ES-I3 (cell line): ENCODE data around the gene ACCS.
A peak's percentile ranks its signal among the peaks of the same experiment; 100 is the strongest.

Source experiments
- H3K36me3 ChIP-seq: 2 replicates; pipeline ENCODE4 v1.6.1; 2013; ENCODE audit warnings: mild to moderate bottlenecking, low read length, control low read depth, moderate library complexity; ENCODE audit not compliant: insufficient read depth
- H3K4me1 ChIP-seq: 2 replicates; pipeline ENCODE4 v1.6.1; 2013; ENCODE audit warnings: mild to moderate bottlenecking, control low read depth, low read length; ENCODE audit not compliant: insufficient read depth
- H3K9ac ChIP-seq: 2 replicates; pipeline ENCODE4 v1.6.1; 2013; ENCODE audit warnings: low read depth, mild to moderate bottlenecking, low read length, moderate library complexity
- H3K9me3 ChIP-seq: 2 replicates; pipeline ENCODE4 v1.6.1; 2013; ENCODE audit warnings: mild to moderate bottlenecking, low read length, moderate library complexity; ENCODE audit not compliant: control insufficient read depth, insufficient read depth

Gene ACCS, protein sequence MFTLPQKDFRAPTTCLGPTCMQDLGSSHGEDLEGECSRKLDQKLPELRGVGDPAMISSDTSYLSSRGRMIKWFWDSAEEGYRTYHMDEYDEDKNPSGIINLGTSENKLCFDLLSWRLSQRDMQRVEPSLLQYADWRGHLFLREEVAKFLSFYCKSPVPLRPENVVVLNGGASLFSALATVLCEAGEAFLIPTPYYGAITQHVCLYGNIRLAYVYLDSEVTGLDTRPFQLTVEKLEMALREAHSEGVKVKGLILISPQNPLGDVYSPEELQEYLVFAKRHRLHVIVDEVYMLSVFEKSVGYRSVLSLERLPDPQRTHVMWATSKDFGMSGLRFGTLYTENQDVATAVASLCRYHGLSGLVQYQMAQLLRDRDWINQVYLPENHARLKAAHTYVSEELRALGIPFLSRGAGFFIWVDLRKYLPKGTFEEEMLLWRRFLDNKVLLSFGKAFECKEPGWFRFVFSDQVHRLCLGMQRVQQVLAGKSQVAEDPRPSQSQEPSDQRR

GRCh38 chr11:44065841-44066731 lies at the start of gene ACCS:
TSS of gene ACCS (plus strand) at chr11:44066270. CDS start at chr11:44067628, 1,358 bp downstream.
- Histone ChIP-seq H3K9ac (peak within 1 kb of the TSS; percentile 65), H3K4me1 (peaks cover 5% of the 10 kb centered on the region; the same call in 1 of the 2 replicates), H3K36me3 (no peaks in the 10 kb centered on the region), H3K9me3 (no peaks in the 10 kb centered on the region)

GRCh38 chr11:44016546-44017442 lies 49.3 kb upstream of the ACCS start:
- H3K4me1 ChIP-seq = peaks cover 4% of the 10 kb centered on the region; the same call in 1 of the 2 replicates
- H3K36me3 ChIP-seq = no peaks in the 10 kb centered on the region
- H3K9me3 ChIP-seq = no peaks in the 10 kb centered on the region
- H3K9ac ChIP-seq = no peak overlapping the region

DNA sequence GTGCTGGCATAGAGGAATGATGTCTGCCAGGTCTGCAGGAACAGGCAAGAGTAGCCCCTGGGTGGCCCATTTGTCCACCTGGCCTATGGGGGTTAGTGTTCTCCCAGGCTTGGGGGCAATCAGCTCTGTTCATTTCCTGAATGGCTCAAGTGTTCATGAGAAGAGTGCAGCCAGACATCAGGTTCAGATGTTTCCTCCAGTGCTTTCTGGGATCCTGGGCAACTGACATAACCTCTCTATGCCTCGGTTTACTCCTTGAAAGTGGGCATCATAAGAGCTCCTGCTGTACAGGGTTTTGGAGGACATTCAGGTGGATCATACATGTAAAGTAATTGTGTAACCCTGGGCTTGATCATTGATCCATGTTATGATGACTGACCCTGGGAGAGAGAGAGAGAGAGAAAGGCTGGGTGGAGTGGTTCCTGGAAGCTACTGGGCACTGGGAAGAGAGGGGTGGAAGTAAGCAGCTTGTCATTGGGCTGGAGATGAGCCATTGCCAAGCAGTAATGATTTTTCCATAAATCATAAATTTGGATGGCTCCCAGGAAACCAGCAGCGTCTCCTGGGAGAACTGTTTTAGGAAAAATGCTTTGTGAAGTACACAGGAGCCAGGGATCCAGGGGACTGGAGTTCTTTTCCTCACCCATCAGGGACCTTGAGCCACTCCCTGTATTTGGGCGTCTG lies 48.5 kb upstream of the ACCS start:
- Histone ChIP-seq H3K36me3 (no peaks in the 10 kb centered on the region), H3K9ac (no peak overlapping the region), H3K4me1 (peaks cover 4% of the 10 kb centered on the region; the same call in 1 of the 2 replicates), H3K9me3 (no peaks in the 10 kb centered on the region)

- H3K9ac ChIP-seq = no peak overlapping the region
- H3K36me3 ChIP-seq = no peaks in the 10 kb centered on the region
- peaks cover 4% of the 10 kb centered on the region; the same call in 1 of the 2 replicates for H3K4me1 ChIP-seq
- no peaks in the 10 kb centered on the region for H3K9me3 ChIP-seq
Observed at GRCh38 chr11:44018127-44018521, 47.9 kb upstream of the ACCS start.

DNA sequence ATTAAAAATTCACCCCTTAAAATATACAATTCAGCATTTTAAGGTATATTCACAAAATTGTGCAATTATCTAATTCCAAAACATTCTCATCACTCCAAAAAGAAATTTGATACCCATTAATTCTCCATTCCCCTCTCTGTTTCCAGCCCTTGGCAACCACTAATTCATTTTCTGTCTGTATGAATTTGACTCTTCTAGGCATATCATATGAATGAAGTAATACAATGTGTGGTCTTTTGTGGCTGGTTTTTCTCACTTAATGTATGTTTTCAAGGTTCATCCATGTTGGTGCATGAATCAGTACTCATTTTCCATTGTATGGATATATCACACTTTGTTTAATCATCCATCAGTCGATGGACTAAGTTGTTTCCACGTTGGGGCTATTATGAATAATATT lies 47.2 kb upstream of the ACCS start:
- Histone ChIP-seq H3K36me3 (no peaks in the 10 kb centered on the region), H3K9me3 (no peaks in the 10 kb centered on the region), H3K9ac (no peak overlapping the region), H3K4me1 (peaks cover 4% of the 10 kb centered on the region; the same call in 1 of the 2 replicates)

GRCh38 chr11:44024977-44025376 lies 41.1 kb upstream of the ACCS start:
- H3K4me1 ChIP-seq = no peaks in the 10 kb centered on the region
- H3K9me3 ChIP-seq = no peaks in the 10 kb centered on the region
- no peak overlapping the region for H3K9ac ChIP-seq
- no peaks in the 10 kb centered on the region for H3K36me3 ChIP-seq

DNA sequence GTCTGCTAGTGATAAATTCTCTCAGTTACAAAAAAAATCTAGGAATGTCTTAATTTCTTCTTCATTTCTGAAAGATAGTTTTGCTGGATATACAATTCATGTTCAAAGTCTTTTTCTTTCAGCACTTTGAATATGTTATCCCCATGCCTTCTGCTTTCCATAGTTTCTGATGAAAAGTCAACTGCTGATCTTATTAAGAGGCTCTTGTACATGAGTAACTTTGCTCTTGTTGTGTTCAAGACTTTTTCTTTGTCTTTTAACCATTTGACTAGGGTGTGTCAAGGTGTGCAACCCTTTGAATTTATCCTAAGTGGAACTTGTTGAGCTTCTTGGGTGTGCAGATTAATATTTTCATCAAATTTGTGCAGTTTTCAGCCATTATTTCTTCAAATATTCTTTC lies 40.3 kb upstream of the ACCS start:
- no peaks in the 10 kb centered on the region for H3K36me3 ChIP-seq
- no peak overlapping the region for H3K9ac ChIP-seq
- H3K4me1 ChIP-seq = peaks cover 4% of the 10 kb centered on the region
- H3K9me3 ChIP-seq = no peaks in the 10 kb centered on the region

DNA sequence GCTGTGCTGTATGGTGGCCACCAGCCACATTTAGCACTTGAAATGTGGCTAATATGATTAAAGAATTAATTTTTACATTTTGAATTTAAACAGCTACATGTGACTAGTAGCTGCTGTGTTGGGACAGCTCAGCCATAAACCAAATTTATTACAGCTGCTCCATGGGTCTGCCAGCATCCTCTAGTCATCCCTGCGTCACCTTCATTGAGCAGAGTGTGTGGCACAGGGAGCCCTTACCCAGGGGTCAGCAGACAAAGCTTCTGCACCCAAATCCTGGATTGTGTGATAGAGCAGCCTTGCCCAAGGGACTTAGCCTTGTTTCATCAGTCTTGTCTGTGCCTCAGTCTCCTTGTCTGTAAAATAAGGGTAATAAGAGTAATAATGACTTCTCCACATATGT lies 37.7 kb upstream of the ACCS start:
- Histone ChIP-seq H3K4me1 (peaks cover 6% of the 10 kb centered on the region), H3K9me3 (no peaks in the 10 kb centered on the region), H3K9ac (no peak overlapping the region), H3K36me3 (no peaks in the 10 kb centered on the region)

- no peaks in the 10 kb centered on the region for H3K36me3 ChIP-seq
- peaks cover 6% of the 10 kb centered on the region for H3K4me1 ChIP-seq
- no peak overlapping the region for H3K9ac ChIP-seq
- H3K9me3 ChIP-seq = no peaks in the 10 kb centered on the region
Observed at GRCh38 chr11:44028816-44029506, 37.1 kb upstream of the ACCS start.

DNA sequence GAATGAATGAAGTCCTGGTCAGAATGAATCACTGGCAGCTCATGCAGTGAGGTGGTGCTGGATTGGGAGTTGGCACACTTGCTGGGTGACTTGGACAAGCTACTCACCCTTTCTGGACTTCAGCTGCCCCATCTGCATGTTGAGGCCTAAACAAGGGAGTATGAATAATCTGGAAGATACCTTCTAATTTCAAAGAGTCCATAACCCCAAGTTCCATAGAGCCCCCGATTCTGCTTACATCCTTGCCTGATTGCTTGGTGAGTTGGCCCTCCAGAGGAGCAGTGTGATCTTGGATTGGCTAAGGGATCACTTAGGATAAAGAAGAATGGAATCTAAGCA lies 36.6 kb upstream of the ACCS start:
- Histone ChIP-seq H3K9ac (no peak overlapping the region), H3K36me3 (no peaks in the 10 kb centered on the region), H3K4me1 (peaks cover 6% of the 10 kb centered on the region), H3K9me3 (no peaks in the 10 kb centered on the region)

DNA sequence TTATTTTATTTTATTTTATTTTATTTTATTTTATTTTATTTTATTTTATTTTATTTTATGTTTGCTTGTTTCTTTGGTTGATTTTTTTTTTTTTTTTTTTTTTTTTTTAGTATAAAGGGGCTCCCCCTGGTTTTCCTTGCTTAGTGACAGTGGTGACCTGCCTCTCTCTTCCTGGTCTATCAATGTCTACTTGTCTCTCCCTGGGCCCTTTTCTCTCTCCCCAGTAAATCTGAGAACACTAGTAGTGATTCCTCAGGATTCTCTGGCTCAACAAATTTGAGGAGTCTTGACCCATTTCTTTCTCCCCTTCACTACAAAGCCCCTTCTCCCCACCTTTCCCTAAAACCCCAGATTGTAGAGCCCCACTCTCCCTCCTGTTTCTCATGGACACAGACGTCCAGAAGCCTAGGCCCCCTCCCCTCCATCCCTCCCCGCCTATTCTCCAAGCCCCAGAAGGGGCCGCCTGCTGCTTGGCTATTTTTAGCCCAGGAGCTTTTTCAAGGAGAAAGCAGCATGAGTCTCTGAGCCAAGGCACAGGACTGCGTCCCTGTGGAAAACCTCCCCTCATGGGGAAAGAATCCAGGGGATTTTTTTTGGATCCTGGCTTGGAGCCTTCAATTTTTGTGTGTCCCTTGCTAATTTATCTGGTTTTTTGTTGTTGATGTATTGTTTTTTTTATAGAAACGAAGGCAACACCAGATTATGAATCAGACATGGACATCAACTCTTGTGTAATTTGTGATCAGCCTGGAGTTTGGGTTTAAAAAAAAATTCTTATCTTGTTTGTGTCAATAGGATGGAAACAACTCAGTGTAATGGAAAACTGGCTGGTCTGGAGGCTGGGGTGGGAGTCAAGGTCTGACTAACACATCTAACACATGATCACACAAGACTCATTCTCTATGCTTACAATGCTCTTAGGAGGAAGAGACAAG lies 35.8 kb upstream of the ACCS start:
- no peaks in the 10 kb centered on the region for H3K36me3 ChIP-seq
- no peak overlapping the region for H3K9ac ChIP-seq
- H3K9me3 ChIP-seq = no peaks in the 10 kb centered on the region
- H3K4me1 ChIP-seq = peaks cover 6% of the 10 kb centered on the region

DNA sequence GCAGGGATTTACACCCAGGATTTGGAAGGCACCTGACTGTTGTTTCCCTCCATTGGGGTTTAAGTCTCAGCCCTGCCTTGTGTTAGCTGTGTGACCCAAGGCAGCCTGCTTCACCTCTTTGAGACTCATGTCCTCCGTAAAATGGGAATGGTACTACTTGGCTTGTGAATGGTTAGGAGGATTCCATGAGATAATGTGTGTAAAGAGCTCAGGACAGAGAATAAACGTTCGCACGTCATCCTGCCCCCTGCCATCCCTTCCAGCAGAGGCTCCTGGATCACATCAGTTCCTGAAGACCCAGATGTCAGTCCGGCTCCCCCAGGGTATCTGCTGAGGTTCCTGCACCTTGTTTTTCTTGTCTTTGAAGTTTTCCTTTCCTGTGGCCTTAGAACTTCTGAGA lies 35.1 kb upstream of the ACCS start:
- no peaks in the 10 kb centered on the region for H3K9me3 ChIP-seq
- no peak overlapping the region for H3K9ac ChIP-seq
- H3K4me1 ChIP-seq = peaks cover 6% of the 10 kb centered on the region
- H3K36me3 ChIP-seq = no peaks in the 10 kb centered on the region
